Measurements from ENCODE around the gene SUN1. TPM values are rescaled to one million over a fixed set of nuclear protein-coding genes. Genes with fewer than 3 reads are reported as not detected.
"Not testable (repeated sequence)": the region's sequence is repeated elsewhere in the genome, so short reads cannot be mapped to it uniquely, and the experiment has no call there.

The SUN1 gene
- total RNA-seq, 4 donors from 2014 or later, result 139 to 624 (median 446) TPM

DNA sequence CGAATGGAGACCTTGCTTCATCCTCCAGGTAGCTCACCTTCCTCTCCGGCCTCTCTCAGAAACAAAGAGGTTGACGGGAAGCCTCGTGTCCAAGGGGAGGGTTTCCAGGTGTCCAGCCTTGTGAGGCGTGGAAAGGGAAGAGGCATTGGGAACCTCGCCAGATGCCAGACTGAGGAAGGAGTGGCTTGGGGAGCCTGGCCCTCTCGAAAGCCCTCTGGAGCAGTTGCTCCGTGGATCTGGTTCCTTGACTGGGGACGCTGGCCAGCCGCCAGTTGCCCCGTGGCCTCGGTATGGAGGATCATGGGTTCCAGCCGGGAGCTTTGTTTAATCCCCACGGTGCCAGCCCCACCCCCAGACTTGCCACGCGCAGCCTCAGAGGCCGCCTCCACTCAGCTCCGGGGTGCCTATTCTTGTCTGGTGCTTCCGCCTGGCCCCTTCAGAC, 30.3 kb upstream of the SUN1 start:
- H3K4me1 ChIP-seq, result peaks cover 5 to 7% of the 10 kb centered on the region in 2 donors
- peak overlapping the region; percentile 68 to 69 for H3K27ac ChIP-seq

DNA sequence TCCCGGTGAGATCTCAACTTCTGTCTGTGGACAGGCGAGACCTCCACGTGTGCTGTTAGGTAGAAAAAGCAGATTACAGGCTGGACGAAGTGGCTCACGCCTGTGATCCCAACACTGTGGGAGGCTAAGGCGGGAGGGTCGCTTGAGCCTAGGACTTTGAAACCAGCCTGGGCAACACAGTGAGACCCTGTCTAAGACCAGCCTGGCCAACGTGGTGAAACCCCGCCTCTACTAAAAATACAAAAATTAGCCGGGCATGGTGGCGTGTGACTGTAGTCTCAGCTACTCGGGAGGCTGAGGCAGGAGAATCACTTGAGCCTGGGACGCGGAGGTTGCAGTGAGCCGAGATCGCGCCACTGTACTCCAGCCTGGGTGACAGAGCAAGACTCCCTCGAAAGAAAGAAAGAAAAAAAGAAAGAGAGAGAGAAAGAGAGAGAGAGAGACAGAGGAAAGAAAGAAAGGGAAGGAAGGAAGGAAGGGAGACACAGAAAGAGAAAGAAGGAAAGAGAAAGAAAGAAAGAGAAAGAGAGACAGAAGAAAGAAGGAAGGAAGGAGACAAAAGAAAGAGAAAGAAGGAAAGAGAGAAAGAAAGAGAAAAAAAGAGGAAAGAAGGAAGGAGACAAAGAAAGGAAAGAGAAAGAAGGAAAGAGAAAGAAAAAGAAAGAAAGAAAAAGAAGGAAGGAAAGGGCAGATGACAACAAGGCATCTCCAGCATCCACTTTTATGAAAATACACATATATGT, 29.6 kb upstream of the SUN1 start:
- Histone ChIP-seq H3K27me3 (no peaks in the 10 kb centered on the region), H3K9me3 (no peaks in the 10 kb centered on the region), H3K27ac (peak overlapping the region; percentile 68 to 69), H3K36me3 (no peaks in the 10 kb centered on the region), H3K4me1 (peaks cover 5 to 7% of the 10 kb centered on the region in 2 donors), H3K4me3 (no peak overlapping the region)
- DNase-seq, result no peak
- TF ChIP-seq, protein P1, sequence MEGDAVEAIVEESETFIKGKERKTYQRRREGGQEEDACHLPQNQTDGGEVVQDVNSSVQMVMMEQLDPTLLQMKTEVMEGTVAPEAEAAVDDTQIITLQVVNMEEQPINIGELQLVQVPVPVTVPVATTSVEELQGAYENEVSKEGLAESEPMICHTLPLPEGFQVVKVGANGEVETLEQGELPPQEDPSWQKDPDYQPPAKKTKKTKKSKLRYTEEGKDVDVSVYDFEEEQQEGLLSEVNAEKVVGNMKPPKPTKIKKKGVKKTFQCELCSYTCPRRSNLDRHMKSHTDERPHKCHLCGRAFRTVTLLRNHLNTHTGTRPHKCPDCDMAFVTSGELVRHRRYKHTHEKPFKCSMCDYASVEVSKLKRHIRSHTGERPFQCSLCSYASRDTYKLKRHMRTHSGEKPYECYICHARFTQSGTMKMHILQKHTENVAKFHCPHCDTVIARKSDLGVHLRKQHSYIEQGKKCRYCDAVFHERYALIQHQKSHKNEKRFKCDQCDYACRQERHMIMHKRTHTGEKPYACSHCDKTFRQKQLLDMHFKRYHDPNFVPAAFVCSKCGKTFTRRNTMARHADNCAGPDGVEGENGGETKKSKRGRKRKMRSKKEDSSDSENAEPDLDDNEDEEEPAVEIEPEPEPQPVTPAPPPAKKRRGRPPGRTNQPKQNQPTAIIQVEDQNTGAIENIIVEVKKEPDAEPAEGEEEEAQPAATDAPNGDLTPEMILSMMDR (IDR thresholded peaks at IDR 0.05), result no peak
- TF ChIP-seq POLR2A (IDR thresholded peaks at IDR 0.05), result no peak
- intact Hi-C loops (cut with DNase I; ENCODE audit: low total_unique reads), result no loop called here

More for the DNA sequence above, 30.3 kb upstream of the SUN1 start:
- DNase-seq, result peak; percentile 68 to 70
- Histone ChIP-seq H3K4me3 (no peak overlapping the region), H3K36me3 (no peaks in the 10 kb centered on the region), H3K27me3 (no peaks in the 10 kb centered on the region), H3K9me3 (no peaks in the 10 kb centered on the region)
- TF ChIP-seq, protein P1 (IDR thresholded peaks at IDR 0.05), result no peak
- TF ChIP-seq POLR2A (IDR thresholded peaks at IDR 0.05), result peak in 1 of 2 donors; percentile 14
- intact Hi-C loops (cut with DNase I; ENCODE audit: low total_unique reads), result no loop called here

DNA sequence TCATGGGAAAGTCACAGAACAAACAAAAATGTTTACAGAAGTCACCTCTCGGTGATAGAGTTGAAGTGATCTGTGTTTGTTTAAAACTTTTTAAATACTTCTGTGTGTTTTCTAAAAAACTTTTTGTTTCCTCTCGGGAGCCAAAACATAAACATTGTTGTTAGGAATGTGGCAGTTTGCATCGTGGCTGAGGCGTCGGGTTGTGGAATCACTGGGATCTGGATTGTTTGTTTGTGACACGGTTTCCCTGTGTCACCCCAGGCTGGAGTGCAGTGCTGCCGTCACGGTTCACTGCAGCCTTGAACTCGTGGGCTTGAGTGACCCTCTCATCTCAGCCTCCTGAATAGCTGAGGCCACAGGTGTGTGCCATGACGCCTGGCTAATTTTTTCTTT, 29.0 kb upstream of the SUN1 start:
- H3K27me3 ChIP-seq, result no peaks in the 10 kb centered on the region
- H3K9me3 ChIP-seq, result no peaks in the 10 kb centered on the region
- TF ChIP-seq POLR2A (IDR thresholded peaks at IDR 0.05), result no peak
- TF ChIP-seq, protein P1 (IDR thresholded peaks at IDR 0.05), result no peak
- H3K36me3 ChIP-seq, result no peaks in the 10 kb centered on the region
- intact Hi-C loops (cut with DNase I; ENCODE audit: low total_unique reads), result no loop called here
- H3K4me3 ChIP-seq, result no peak overlapping the region
- peak overlapping the region; percentile 68 to 69 for H3K27ac ChIP-seq
- no peak for DNase-seq
- H3K4me1 ChIP-seq, result peaks cover 3 to 7% of the 10 kb centered on the region in 2 donors

DNA sequence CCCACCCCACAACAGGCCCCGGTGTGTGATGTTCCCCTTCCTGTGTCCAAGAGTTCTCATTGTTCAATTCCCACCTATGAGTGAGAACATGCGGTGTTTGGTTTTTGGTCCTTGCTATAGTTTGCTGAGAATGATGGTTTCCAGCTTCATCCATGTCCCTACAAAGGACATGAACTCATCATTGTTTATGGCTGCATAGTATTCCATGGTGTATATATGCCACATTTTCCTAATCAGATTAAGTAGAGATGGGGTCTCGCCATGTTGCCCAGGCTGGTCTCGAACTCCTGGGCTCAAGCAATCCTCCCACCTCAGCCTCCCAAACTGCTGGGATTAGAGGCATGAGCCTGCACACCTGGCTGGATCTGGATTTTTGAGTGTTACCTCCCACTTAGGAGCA, 28.5 kb upstream of the SUN1 start:
- H3K36me3 ChIP-seq; DNase-seq; H3K27me3 ChIP-seq; H3K27ac ChIP-seq; H3K4me3 ChIP-seq; H3K4me1 ChIP-seq; intact Hi-C loops (cut with DNase I; ENCODE audit: low total_unique reads); H3K9me3 ChIP-seq: not testable (repeated sequence)

DNA sequence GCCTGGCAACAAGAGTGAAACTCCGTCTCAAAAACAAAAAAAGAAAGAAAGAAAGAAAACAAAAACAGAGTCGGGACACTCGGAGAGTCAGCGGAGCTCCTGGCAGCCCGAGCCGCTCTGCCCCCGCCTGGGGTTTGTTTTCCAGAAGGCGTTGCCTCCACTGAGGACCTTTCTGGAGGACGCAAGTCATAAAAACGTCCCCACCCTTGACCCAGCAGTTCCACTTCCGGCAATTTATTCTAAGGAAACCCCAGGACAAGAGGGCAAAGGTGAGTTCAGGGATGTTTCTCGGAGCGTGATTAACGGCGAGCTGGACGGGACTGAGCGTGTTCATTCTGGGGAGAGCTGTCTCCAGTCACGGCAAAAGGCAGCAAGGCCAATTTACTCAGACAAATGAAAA, 27.0 kb upstream of the SUN1 start:
- intact Hi-C loops (cut with DNase I; ENCODE audit: low total_unique reads), result no loop called here
- Histone ChIP-seq H3K27ac (peak overlapping the region; percentile 80 to 89), H3K4me1 (peaks cover 0 to 7% of the 10 kb centered on the region in 2 donors), H3K4me3 (peak overlapping the region; percentile 2 to 9), H3K27me3 (no peaks in the 10 kb centered on the region), H3K9me3 (no peaks in the 10 kb centered on the region), H3K36me3 (no peaks in the 10 kb centered on the region)
- TF ChIP-seq, protein P1 (IDR thresholded peaks at IDR 0.05), result no peak
- TF ChIP-seq POLR2A (IDR thresholded peaks at IDR 0.05), result peak in 1 of 2 donors; percentile 18
- peak; percentile 77 to 89 for DNase-seq

Measured in uterus (tissue), 4 donors.